ENCODE results near the gene RAE1. TPM values are rescaled to one million over a fixed set of nuclear protein-coding genes. Genes with fewer than 3 reads are reported as not detected.

RAE1 gene
- total and polyA plus RNA-seq, 2 of the 8 experiments (the other 6 are each of a cell fraction or from before 2014, with no cell fraction given) = 35.9 to 44.9 TPM

GRCh38 chr20:57316795-57317201 lies 34.3 kb upstream of the RAE1 start (continued):
- TF ChIP-seq CTBP2 (IDR thresholded peaks at IDR 0.05; ENCODE audit: borderline replicate concordance, insufficient read depth, insufficient read length, low read length) (no peak), YY1 (IDR thresholded peaks at IDR 0.05; ENCODE audit: low read depth, low read length) (no peak)

Data from H1 (cell line).